Neural crest cell (in vitro differentiated cells): ENCODE results near the gene P4HA1. TPM values are rescaled to one million over a fixed set of nuclear protein-coding genes. Genes with fewer than 3 reads are reported as not detected.

ENCODE experiments used
- DNase-seq: peaks from one replicate; pipeline ENCODE4 v3.0.0; 2021; ENCODE audit warnings: low read depth, mixed read lengths, low spot score
- H3K27ac Mint-ChIP-seq: one replicate; pipeline ENCODE4 v1.8.0; 2021; ENCODE audit warnings: mild to moderate bottlenecking, mixed read lengths; ENCODE audit not compliant: unreplicated experiment
- H3K27me3 Mint-ChIP-seq: 2 replicates; pipeline ENCODE4 v1.8.0; 2021; ENCODE audit warnings: low read depth, mild to moderate bottlenecking, mixed read lengths
- H3K36me3 Mint-ChIP-seq: 2 replicates; pipeline ENCODE4 v1.8.0; 2021; ENCODE audit warnings: low read depth, mild to moderate bottlenecking, mixed read lengths
- H3K4me1 Mint-ChIP-seq: 2 replicates; pipeline ENCODE4 v1.8.0; 2021; ENCODE audit warnings: mixed read lengths
- H3K4me3 Mint-ChIP-seq: one replicate; pipeline ENCODE4 v1.8.0; 2021; ENCODE audit warnings: mild to moderate bottlenecking, mixed read lengths
- H3K9me3 Mint-ChIP-seq: 2 replicates; pipeline ENCODE4 v1.8.0; 2021; ENCODE audit warnings: mixed read lengths
- CTCF ChIP-seq: fragments of 200-600 bp; sonication (generic); conservative IDR thresholded peaks from 2 replicates; pipeline ENCODE4 v1.5.0; 2021; ENCODE audit warnings: antibody characterized with exemption, mild to moderate bottlenecking
- total RNA-seq: library from RNA; stranded (reverse); gene quantifications from 2 replicates; pipeline ENCODE4 v1.2.1, GENCODE V29; 2021

Gene P4HA1
- total RNA-seq, 1 donor from 2014 or later = 32.2 TPM

DNA sequence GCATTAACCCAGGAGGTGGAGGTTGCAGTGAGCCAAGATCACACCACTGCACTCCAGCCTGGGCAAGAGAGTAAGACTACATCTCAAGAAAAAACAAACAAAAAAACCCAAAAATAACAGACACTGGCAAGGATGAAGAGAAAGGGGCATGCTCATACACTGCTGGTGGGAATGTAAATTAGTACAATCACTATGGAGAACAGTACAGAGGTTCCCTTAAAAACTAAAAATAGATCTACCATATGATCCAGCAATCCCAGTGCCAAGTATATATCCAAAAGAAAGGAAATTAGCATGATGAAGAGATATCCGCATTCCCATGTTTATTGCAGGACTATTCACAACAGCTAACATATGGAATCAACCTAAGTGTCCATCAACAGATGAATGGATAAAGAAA, 75.6 kb downstream of the P4HA1 start:
- Mint-ChIP-seq H3K9me3 (peaks cover 8% of the 10 kb centered on the region), H3K4me1 (peaks cover 5% of the 10 kb centered on the region), H3K36me3 (peaks cover 48% of the 10 kb centered on the region), H3K27me3 (no peaks in the 10 kb centered on the region), H3K4me3 (no peak overlapping the region), H3K27ac (peak overlapping the region; percentile 36)
- no peak for TF ChIP-seq CTCF
- no peak for DNase-seq

DNA sequence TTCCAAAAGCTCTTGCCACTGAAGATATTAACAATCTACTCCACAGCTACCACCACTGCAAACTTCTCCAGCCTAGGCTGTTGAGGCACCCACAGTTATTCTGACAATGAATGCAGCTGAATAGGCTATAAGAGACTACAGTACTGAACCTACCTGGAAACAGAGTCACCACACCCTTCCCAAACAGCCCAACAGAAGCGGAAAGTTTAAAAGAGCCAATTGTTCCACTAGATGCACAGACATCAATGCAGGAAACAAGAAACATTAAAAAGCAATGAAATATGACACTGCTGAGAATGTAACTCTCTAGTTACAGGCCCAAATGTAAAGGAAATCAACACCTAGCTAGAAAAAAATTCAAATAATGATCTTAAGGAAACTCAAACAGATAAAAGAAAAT, 77.6 kb downstream of the P4HA1 start:
- TF ChIP-seq CTCF = no peak
- Mint-ChIP-seq H3K27me3 (no peaks in the 10 kb centered on the region), H3K36me3 (peaks cover 33% of the 10 kb centered on the region), H3K4me3 (no peak overlapping the region), H3K4me1 (peaks cover 5% of the 10 kb centered on the region), H3K27ac (peak overlapping the region; percentile 31), H3K9me3 (peaks cover 8% of the 10 kb centered on the region)
- no peak for DNase-seq

GRCh38 chr10:73018632-73019031, 78.0 kb downstream of the P4HA1 start:
- Mint-ChIP-seq H3K27me3 (no peaks in the 10 kb centered on the region), H3K4me1 (peaks cover 5% of the 10 kb centered on the region), H3K27ac (no peak overlapping the region), H3K36me3 (peaks cover 28% of the 10 kb centered on the region), H3K4me3 (no peak overlapping the region), H3K9me3 (peaks cover 8% of the 10 kb centered on the region)
- DNase-seq = no peak
- no peak for TF ChIP-seq CTCF

- peaks cover 5% of the 10 kb centered on the region for H3K4me1 Mint-ChIP-seq
- TF ChIP-seq CTCF = no peak
- H3K27ac Mint-ChIP-seq = no peak overlapping the region
- no peak overlapping the region for H3K4me3 Mint-ChIP-seq
- peaks cover 5% of the 10 kb centered on the region for H3K9me3 Mint-ChIP-seq
- H3K27me3 Mint-ChIP-seq = no peaks in the 10 kb centered on the region
- peaks cover 27% of the 10 kb centered on the region for H3K36me3 Mint-ChIP-seq
- DNase-seq = no peak
These were observed 78.6 kb downstream of the P4HA1 start for GRCh38 chr10:73017955-73018480.

GRCh38 chr10:73015779-73016178, 80.9 kb downstream of the P4HA1 start:
- no peak for DNase-seq
- TF ChIP-seq CTCF = no peak
- Mint-ChIP-seq H3K36me3 (peaks cover 14% of the 10 kb centered on the region), H3K9me3 (no peaks in the 10 kb centered on the region), H3K4me3 (no peak overlapping the region), H3K27me3 (no peaks in the 10 kb centered on the region), H3K4me1 (peaks cover 5% of the 10 kb centered on the region), H3K27ac (no peak overlapping the region)

DNA sequence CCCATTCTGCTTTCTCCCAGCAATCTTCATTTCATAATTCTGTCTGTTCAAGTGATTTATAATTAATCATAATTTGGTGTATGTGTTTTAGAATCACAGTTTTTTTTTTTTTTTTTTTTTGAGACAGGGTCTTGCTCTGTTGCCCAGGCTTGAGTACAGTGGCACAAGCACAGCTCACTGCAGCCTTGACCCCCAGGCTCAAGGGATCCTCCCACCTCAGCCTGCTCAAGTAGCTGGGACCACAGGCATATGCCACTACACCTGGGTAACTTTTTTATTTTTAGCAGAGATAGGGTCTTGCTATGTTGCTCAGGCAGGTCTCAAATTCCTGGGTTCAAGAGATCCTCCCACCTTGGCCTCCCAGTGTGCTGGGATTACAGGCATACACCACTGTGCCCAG, 92.8 kb downstream of the P4HA1 start:
- DNase-seq = no peak
- Mint-ChIP-seq H3K4me1 (no peaks in the 10 kb centered on the region), H3K4me3 (no peak overlapping the region), H3K27me3 (no peaks in the 10 kb centered on the region), H3K9me3 (peaks cover 3% of the 10 kb centered on the region), H3K36me3 (peaks cover 14% of the 10 kb centered on the region), H3K27ac (no peak overlapping the region)
- TF ChIP-seq CTCF = no peak
